Fibroblast of the aortic adventitia (primary cell): Measurements from ENCODE around the gene SCGB1C2. TPM values are rescaled to one million over a fixed set of nuclear protein-coding genes. Genes with fewer than 3 reads are reported as not detected.

ENCODE experiments used
- DNase-seq: peaks from one replicate; pipeline ENCODE4 v3.0.0-alpha.2; 2010; ENCODE audit warnings: low read depth
- H3K4me3 ChIP-seq: 2 replicates; pipeline ENCODE4 v1.5.1; 2011; ENCODE audit warnings: low read depth, mild to moderate bottlenecking, control low read depth, low read length, moderate library complexity
- small RNA-seq: library from RNA; depleted of rRNA; stranded (forward); fragments of <200 nt; gene quantifications from one replicate; pipeline ENCODE3, GENCODE V24; 2012
- total RNA-seq: library from RNA; depleted of rRNA; stranded (reverse); fragments of >200 nt; gene quantifications from 2 replicates; pipeline ENCODE4 v1.2.3, GENCODE V29; 2012; ENCODE audit warnings: low replicate concordance
- TF ChIP-seq, protein P1 (sequence below): IDR thresholded peaks from 2 replicates; pipeline ENCODE4 v1.5.1; 2011; ENCODE audit warnings: mild to moderate bottlenecking, low read length, control low read depth, inconsistent platforms; ENCODE audit not compliant: insufficient read depth

Gene SCGB1C2
- total RNA-seq, 1 donor: not detected

GRCh38 chr17:181245-182049 lies 44.1 kb downstream of the SCGB1C2 start, which contains the start of gene DOC2B:
Gene DOC2B (minus strand): TSS chr17:181650. CDS start chr17:181479, 171 bp downstream.
- H3K4me3 ChIP-seq: no peak within 1 kb of the TSS
- peak; percentile 2 for DNase-seq
- TF ChIP-seq, protein P1, sequence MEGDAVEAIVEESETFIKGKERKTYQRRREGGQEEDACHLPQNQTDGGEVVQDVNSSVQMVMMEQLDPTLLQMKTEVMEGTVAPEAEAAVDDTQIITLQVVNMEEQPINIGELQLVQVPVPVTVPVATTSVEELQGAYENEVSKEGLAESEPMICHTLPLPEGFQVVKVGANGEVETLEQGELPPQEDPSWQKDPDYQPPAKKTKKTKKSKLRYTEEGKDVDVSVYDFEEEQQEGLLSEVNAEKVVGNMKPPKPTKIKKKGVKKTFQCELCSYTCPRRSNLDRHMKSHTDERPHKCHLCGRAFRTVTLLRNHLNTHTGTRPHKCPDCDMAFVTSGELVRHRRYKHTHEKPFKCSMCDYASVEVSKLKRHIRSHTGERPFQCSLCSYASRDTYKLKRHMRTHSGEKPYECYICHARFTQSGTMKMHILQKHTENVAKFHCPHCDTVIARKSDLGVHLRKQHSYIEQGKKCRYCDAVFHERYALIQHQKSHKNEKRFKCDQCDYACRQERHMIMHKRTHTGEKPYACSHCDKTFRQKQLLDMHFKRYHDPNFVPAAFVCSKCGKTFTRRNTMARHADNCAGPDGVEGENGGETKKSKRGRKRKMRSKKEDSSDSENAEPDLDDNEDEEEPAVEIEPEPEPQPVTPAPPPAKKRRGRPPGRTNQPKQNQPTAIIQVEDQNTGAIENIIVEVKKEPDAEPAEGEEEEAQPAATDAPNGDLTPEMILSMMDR: no peak

DNA sequence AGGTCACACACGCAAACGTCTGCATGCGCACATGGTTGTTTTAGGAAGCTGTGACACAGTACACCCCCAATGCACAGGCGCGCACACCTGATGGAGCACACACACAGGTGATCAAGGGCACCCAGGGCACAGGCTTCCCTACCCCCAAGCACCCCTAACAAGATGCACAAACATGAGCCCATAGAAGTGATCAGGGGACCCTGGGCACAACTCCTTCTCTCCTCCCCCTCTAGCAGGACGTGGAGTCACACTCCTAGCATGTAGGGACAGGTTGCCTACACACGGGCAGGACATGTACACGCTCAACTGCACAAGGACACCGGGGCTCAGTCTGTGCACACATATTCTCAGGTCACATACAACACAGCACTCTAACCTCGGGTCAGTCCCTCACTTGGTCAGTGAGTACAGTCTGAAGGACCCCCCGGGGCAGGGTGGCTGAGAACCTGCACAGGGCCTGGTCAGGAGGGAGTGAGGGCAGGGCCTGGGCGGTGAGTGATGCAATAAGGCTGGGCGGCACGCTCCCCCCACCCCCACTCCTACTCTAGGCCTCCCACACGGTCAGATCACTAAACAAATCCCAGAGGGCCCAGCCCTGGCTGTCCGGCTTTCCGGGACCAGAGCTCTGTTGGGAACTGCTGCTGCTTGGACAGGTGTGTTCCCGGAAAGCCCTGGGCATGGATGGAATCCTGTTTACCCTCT lies 44.8 kb downstream of the SCGB1C2 start:
- DNase-seq: no peak
- no peak overlapping the region for H3K4me3 ChIP-seq
- TF ChIP-seq, protein P1: no peak

DNA sequence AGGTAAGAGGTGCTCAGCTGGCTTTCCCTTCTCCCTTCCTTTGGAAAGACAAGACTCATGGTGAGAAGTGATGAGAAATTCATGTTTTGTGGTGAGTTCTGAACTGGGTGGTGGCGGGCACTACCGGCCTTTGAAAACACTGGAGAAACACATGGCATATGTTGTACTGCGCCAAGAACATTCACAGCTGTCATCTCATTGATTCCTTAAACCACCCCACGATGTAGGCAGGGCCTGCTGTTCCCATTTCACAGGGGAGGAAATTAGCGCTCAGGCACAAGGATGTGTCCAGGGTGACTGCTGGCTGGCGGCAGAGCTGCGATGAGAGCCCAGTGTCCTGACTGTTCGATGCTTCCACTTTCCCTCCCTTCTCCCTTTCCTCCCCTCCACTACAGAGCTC lies 45.7 kb downstream of the SCGB1C2 start:
- TF ChIP-seq, protein P1: no peak
- DNase-seq: no peak
- no peak overlapping the region for H3K4me3 ChIP-seq

DNA sequence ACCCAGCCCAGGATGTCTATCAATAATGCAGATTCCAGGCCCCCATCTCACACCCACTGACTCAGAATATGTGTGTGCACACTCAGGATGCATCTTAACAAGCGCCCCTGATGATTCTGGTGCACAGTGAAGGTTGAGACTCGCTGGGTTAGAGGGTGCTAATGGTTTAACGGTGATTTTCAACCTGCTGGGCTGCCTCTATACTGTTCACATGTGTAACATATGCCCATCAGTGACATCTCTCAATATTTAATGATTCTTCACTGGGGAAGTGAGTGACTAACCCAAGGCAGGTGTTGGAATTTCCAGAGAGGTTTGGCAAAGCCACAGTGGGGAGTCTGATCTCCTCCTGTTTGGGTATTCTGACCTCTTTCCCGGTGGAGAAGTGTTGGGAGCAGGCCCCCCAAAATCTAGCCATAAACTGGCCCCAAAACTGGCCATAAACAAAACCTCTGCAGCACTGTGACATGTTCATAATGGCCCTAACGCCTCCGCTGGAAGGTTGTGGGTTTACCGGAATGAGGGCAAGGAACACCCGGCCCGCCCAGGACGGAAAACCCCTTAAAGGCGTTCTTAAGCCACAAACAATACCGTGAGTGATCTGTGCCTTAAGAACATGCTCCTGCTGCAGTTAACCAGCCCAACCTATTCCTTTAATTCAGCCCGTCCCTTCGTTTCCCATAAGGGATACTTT lies 48.2 kb downstream of the SCGB1C2 start:
- DNase-seq: no peak
- TF ChIP-seq, protein P1: no peak
- no peak overlapping the region for H3K4me3 ChIP-seq

GRCh38 chr17:187130-187529 lies 49.8 kb downstream of the SCGB1C2 start:
- DNase-seq: no peak
- H3K4me3 ChIP-seq: no peak overlapping the region
- TF ChIP-seq, protein P1: no peak

Small RNA genes lying within 50 kb of the gene (small RNA-seq; reads per million reads assigned to genes)
- gene RF00026: not detected

Other genes with a start within 250 kb of the SCGB1C2 start
- not detected in 2 replicates for gene DOC2B, start 44.1 kb downstream of the SCGB1C2 start, total RNA-seq
- gene RPH3AL, start 215.2 kb downstream of the SCGB1C2 start, total RNA-seq: 2.0 and 2.4 TPM in 2 replicates